Panc1 (cell line): ENCODE data around the gene GRIA3.

Source experiments
- POLR2AphosphoS5 ChIP-seq: IDR thresholded peaks from 2 replicates; pipeline ENCODE4 v1.6.1; 2012; ENCODE audit warnings: mild to moderate bottlenecking, low read depth, low read length, moderate library complexity
- REST ChIP-seq, 2 experiments: IDR thresholded peaks; 2 replicates each; pipeline ENCODE4 v1.6.1; 2011 to 2012; ENCODE audit warnings: low read depth in 2 of 2, control low read depth in 1 of 2, low read length in 1 of 2, mild to moderate bottlenecking in 1 of 2, moderate library complexity in 1 of 2; ENCODE audit not compliant: insufficient read depth in 1 of 2
- SIN3A ChIP-seq: IDR thresholded peaks from 2 replicates; pipeline ENCODE4 v1.6.1; 2012; ENCODE audit warnings: low read depth, mild to moderate bottlenecking, low read length, moderate library complexity, borderline replicate concordance; ENCODE audit not compliant: insufficient read depth
- TF ChIP-seq, protein P1 (sequence below): fragments of 450-650 bp; IDR thresholded peaks from 2 replicates; pipeline ENCODE4 v1.5.1; 2017; ENCODE audit warnings: mild to moderate bottlenecking

GRCh38 chrX:123298026-123298425 is 113.9 kb downstream of the GRIA3 start:
- TF ChIP-seq, protein P1, sequence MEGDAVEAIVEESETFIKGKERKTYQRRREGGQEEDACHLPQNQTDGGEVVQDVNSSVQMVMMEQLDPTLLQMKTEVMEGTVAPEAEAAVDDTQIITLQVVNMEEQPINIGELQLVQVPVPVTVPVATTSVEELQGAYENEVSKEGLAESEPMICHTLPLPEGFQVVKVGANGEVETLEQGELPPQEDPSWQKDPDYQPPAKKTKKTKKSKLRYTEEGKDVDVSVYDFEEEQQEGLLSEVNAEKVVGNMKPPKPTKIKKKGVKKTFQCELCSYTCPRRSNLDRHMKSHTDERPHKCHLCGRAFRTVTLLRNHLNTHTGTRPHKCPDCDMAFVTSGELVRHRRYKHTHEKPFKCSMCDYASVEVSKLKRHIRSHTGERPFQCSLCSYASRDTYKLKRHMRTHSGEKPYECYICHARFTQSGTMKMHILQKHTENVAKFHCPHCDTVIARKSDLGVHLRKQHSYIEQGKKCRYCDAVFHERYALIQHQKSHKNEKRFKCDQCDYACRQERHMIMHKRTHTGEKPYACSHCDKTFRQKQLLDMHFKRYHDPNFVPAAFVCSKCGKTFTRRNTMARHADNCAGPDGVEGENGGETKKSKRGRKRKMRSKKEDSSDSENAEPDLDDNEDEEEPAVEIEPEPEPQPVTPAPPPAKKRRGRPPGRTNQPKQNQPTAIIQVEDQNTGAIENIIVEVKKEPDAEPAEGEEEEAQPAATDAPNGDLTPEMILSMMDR = no peak
- TF ChIP-seq SIN3A = no peak
- no peak for TF ChIP-seq POLR2AphosphoS5
- TF ChIP-seq REST (IDR thresholded peaks at IDR 0.05; ENCODE audit: insufficient read depth in 1 of 2, low read depth in 2 of 2, low read length in 1 of 2) = no peak
